Transverse colon (tissue), 4 donors: ENCODE data around the gene DISC1. TPM values are rescaled to one million over a fixed set of nuclear protein-coding genes. Genes with fewer than 3 reads are reported as not detected.

Experiments
- DNase-seq: peaks from one replicate; pipeline ENCODE4 v3.0.0-alpha.2; 2019
- H3K27ac ChIP-seq, 4 donors: fragments of 200-600 bp; sonication (generic); 2 replicates each; pipeline ENCODE4 v1.5.1; 2016 to 2018; ENCODE audit warnings: inconsistent platforms in 4 of 4
- H3K27me3 ChIP-seq: fragments of 200-600 bp; sonication (generic); 2 replicates; pipeline ENCODE4 v1.5.1; 2017; ENCODE audit warnings: inconsistent platforms
- H3K36me3 ChIP-seq, 4 donors: fragments of 200-600 bp; sonication (generic); 2 replicates each; pipeline ENCODE4 v1.5.1; 2017 to 2019; ENCODE audit warnings: inconsistent platforms in 4 of 4
- H3K4me1 ChIP-seq, 4 donors: fragments of 200-600 bp; sonication (generic); 2 replicates each; pipeline ENCODE4 v1.5.1; 2017 to 2020; ENCODE audit warnings: inconsistent platforms in 4 of 4
- H3K4me3 ChIP-seq, 4 donors: fragments of 200-600 bp; sonication (generic); 1 replicate in 1 of 4; 2 replicates in 3 of 4; pipeline versions ENCODE4 v1.5.1 to v1.6.1; 2017 to 2019; ENCODE audit warnings: inconsistent platforms in 4 of 4
- H3K9me3 ChIP-seq, 2 donors: fragments of 200-600 bp; sonication (generic); 2 replicates each; pipeline ENCODE4 v1.5.1; 2017 to 2019; ENCODE audit warnings: inconsistent platforms in 2 of 2
- EP300 ChIP-seq: sonication (generic); formaldehyde crosslinking; IDR thresholded peaks from one replicate; pipeline ENCODE4 v1.6.1; 2017; ENCODE audit warnings: antibody characterized with exemption, low read depth
- POLR2A ChIP-seq: fragments of 450-650 bp; IDR thresholded peaks from one replicate; pipeline ENCODE4 v1.6.1; 2016; ENCODE audit warnings: antibody characterized with exemption, mild to moderate bottlenecking, moderate library complexity
- POLR2AphosphoS5 ChIP-seq, 3 donors: sonication (generic); formaldehyde crosslinking; IDR thresholded peaks; one replicate each; pipeline ENCODE4 v1.6.1; 2016; ENCODE audit warnings: antibody characterized with exemption in 3 of 3
- WGBS, 2 donors: methylation state at CpG; one replicate each; pipeline ENCODE4 v1.1.5; 2018; ENCODE audit warnings: low coverage in 1 of 2; 5-methylcytosine and 5-hydroxymethylcytosine counted together
- in situ Hi-C, 4 donors: fragments of 200-750 bp; cut with MboI; loops; one replicate each; pipeline versions ENCODE4 v1.15.0 to v1.15.1; 2017; ENCODE audit warnings: low sequenced_read_pairs in 3 of 4, low pct_ligation_motif_present in 1 of 4, low pct_unique_long_range_greater_than_20kb in 1 of 4
- intact Hi-C: fragments of 100-400 bp; cut with DNase I; formaldehyde crosslinking; loops from one replicate; pipeline ENCODE4 v1.15.1; 2023; ENCODE audit warnings: low total_unique reads
- total RNA-seq, 4 donors: library from RNA; depleted of rRNA; stranded (reverse); fragments of >200 nt; gene quantifications; one replicate each; pipeline ENCODE4 v1.1.0, GENCODE V29; 2016
- TF ChIP-seq, protein P1 (sequence below), 5 experiments: fragments of 200-600 bp in 3 of 5; fragments of 450-650 bp in 2 of 5; sonication (generic) in 3 of 5; IDR thresholded peaks; 1 replicate in 2 of 5; 2 replicates in 3 of 5; pipeline ENCODE4 v1.5.1; 2016 to 2017; ENCODE audit warnings: antibody characterized with exemption in 5 of 5, inconsistent platforms in 3 of 5, mild to moderate bottlenecking in 2 of 5, moderate library complexity in 1 of 5

The DISC1 gene
- 10 to 100 TPM in 3 of 4 donors, 1 to 10 TPM in 1; 7.8 to 20.3 (median 11.5) TPM for total RNA-seq

DNA sequence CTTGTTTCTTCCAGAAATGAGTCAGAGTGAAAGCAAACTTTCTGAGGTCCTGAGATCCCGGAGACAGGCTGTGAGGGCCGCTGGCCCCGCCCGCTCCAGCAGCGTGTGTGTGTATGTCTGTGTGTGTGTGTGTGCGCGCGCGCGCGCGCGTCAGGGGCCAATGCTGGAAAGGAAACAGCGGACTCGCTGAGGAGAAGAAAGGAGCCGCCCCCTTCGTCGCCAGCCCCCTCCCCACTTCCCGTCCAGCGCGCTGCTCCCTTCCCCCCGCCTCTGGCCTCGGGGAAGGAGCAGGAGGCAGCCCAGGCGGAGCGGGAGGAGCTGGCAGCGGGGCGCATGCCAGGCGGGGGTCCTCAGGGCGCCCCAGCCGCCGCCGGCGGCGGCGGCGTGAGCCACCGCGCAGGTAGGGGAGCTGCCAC lies at the start of gene DISC1:
TSS of gene DISC1 (plus strand) at position 256 of the 416 bp plus-strand sequence. CDS start at position 334, 78 bp downstream.
- in situ Hi-C loops, result no loop called here
- H3K4me1 ChIP-seq, result peaks cover 6 to 37% (median 25%) of the 10 kb centered on the region in 4 donors
- intact Hi-C loops, result no loop called here
- TF ChIP-seq, protein P1, sequence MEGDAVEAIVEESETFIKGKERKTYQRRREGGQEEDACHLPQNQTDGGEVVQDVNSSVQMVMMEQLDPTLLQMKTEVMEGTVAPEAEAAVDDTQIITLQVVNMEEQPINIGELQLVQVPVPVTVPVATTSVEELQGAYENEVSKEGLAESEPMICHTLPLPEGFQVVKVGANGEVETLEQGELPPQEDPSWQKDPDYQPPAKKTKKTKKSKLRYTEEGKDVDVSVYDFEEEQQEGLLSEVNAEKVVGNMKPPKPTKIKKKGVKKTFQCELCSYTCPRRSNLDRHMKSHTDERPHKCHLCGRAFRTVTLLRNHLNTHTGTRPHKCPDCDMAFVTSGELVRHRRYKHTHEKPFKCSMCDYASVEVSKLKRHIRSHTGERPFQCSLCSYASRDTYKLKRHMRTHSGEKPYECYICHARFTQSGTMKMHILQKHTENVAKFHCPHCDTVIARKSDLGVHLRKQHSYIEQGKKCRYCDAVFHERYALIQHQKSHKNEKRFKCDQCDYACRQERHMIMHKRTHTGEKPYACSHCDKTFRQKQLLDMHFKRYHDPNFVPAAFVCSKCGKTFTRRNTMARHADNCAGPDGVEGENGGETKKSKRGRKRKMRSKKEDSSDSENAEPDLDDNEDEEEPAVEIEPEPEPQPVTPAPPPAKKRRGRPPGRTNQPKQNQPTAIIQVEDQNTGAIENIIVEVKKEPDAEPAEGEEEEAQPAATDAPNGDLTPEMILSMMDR (IDR thresholded peaks at IDR 0.05), result no peak
- TF ChIP-seq POLR2A (peak; percentile 22), EP300 (no peak), POLR2AphosphoS5 (IDR thresholded peaks at IDR 0.05) (peak; percentile 4 to 28 (median 26))
- peak within 1 kb of the TSS; percentile 77 to 90 (median 88) for H3K27ac ChIP-seq
- H3K36me3 ChIP-seq, result no peaks in the 10 kb centered on the region
- no peaks in the 10 kb centered on the region for H3K27me3 ChIP-seq
- peak; percentile 89 for DNase-seq
- H3K9me3 ChIP-seq, result no peaks in the 10 kb centered on the region
- WGBS, 2 donors, result 1 to 5% methylated on average over 4 to 17 of the region's 38 CpGs
- peak within 1 kb of the TSS; percentile 52 to 97 (median 82) for H3K4me3 ChIP-seq

DNA sequence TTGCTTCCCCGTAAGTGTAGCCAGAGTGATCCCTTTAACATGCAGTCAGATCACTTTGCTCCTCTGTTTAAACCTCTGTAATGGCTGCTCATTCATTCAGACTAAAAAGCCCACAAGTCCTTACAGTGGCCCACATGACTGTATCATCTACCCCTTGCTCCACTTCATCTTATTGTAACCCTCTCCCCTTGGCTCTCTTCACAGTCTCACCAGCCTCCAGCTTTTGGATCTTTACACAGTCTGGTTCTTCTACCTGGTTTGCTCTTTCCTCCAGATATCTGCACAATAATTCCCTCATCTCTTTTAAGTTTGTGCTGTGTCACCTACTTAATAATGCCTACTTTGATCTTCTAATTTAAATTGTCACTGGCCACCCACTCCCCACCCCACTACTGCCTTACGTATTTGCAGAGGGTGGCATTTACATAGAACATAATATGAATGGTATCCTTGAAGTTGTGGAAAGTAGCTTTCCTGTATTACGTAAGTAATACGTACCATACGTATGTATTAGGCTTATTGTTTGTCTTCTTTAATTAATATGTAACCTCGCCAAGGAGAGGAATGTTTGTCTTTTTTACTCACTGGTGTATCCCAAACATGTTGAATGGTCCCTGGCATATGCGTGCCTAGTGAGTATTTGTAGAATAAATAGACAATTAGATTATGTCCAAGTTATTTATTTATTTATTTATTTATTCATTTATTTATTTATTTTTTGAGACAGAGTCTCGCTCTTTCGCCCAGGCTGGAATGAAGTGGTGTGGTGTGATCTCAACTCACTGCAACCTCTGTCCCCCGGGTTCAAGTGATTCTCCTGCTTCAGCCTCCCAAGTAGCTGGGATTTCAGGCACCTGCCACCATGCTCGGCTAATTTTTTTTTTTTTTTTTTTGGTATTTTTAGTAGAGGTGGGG lies 49.5 kb upstream of the DISC1 start:
- no peak for DNase-seq
- H3K9me3 ChIP-seq, result no peaks in the 10 kb centered on the region
- no peaks in the 10 kb centered on the region for H3K4me1 ChIP-seq
- H3K36me3 ChIP-seq, result no peaks in the 10 kb centered on the region
- H3K4me3 ChIP-seq, result no peak overlapping the region
- no peaks in the 10 kb centered on the region for H3K27me3 ChIP-seq
- no peak overlapping the region for H3K27ac ChIP-seq
- TF ChIP-seq EP300, result no peak
- no peak for TF ChIP-seq POLR2AphosphoS5 (IDR thresholded peaks at IDR 0.05)
- no peak for TF ChIP-seq POLR2A
- TF ChIP-seq, protein P1 (IDR thresholded peaks at IDR 0.05), result no peak
- 88 to 89% methylated on average over 11 of the region's 11 CpGs for WGBS, 2 donors
- intact Hi-C loops (no loop called here), in situ Hi-C loops (no loop called here)

DNA sequence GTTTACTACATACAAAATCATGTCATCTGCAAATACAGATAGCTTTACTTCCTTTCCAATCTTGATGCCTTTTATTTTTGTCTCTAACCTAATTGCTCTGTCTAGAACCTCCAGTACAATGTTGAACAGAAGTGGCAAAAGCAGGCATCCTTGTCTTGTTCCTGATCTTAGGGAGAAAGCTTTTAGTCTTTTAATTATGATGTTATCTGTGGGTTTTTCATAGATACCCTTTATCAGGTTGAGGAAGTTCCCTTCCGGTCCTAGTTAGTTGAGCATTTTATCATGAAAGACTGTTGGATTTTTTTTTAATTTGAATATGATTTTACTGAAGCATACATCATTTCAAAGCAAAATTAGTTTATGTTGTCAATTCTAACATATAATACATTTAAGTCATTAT lies 45.7 kb upstream of the DISC1 start:
- H3K9me3 ChIP-seq, result no peaks in the 10 kb centered on the region
- WGBS, 2 donors, result 79 to 89% methylated on average over 1 of the region's 1 CpG
- in situ Hi-C loops, result no loop called here
- H3K4me3 ChIP-seq, result no peak overlapping the region
- no peaks in the 10 kb centered on the region for H3K4me1 ChIP-seq
- no peaks in the 10 kb centered on the region for H3K27me3 ChIP-seq
- intact Hi-C loops, result no loop called here
- H3K27ac ChIP-seq, result no peak overlapping the region
- no peak for DNase-seq
- TF ChIP-seq, protein P1 (IDR thresholded peaks at IDR 0.05), result no peak
- TF ChIP-seq POLR2A (no peak), POLR2AphosphoS5 (IDR thresholded peaks at IDR 0.05) (no peak), EP300 (no peak)
- H3K36me3 ChIP-seq, result no peaks in the 10 kb centered on the region

DNA sequence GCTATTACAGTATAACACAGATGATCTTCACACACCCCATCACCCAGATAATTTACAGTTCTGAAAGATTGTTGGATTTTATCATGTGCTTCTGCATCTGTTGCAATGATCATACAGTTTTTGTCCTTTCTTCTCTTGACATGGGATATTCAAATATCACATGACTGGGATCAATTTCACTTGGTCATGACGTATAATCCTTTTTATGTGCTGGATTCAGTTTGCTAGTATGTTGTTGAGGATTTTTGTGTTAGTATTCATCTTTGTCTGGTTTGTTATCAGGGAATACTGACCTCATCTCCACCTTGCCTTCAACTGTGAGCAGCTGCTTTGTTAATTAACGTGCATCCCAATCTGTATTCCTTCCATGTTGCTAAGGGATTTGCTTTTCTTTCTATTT lies 44.7 kb upstream of the DISC1 start:
- DNase-seq, result no peak
- TF ChIP-seq EP300, result no peak
- TF ChIP-seq, protein P1 (IDR thresholded peaks at IDR 0.05), result no peak
- no peak for TF ChIP-seq POLR2A
- no peak for TF ChIP-seq POLR2AphosphoS5 (IDR thresholded peaks at IDR 0.05)
- in situ Hi-C loops, result no loop called here
- no peaks in the 10 kb centered on the region for H3K9me3 ChIP-seq
- WGBS, 2 donors, result 82 to 88% methylated on average over 1 to 2 of the region's 2 CpGs
- H3K4me1 ChIP-seq, result no peaks in the 10 kb centered on the region
- no peaks in the 10 kb centered on the region for H3K36me3 ChIP-seq
- no peak overlapping the region for H3K27ac ChIP-seq
- no peaks in the 10 kb centered on the region for H3K27me3 ChIP-seq
- intact Hi-C loops, result no loop called here
- no peak overlapping the region for H3K4me3 ChIP-seq
